K562 (cell line): Measurements from ENCODE around the gene FAM117A. TPM values are rescaled to one million over a fixed set of nuclear protein-coding genes. Genes with fewer than 3 reads are reported as not detected.

Source experiments
- ATAC-seq: fragments of 200-7000 bp; cut with Tn5 transposase; 3 replicates; pipeline ENCODE4 v1.9.1; 2020; ENCODE audit warnings: moderate library complexity
- BruUV-seq: library from RNA; stranded (reverse); fragments of 400-500 nt; replicated peaks from 2 replicates; lab custom pipeline; 2021; lab: Mats Ljungman, UMichigan
- CTCF ChIA-PET: fragments of 300-600 bp; formaldehyde crosslinking; extraction: SDS; loops from one replicate; lab custom pipeline; 2021; ENCODE audit warnings: low intra/inter-chr PET ratio; lab: Yijun Ruan, JAX
- POLR2A ChIA-PET: fragments of 300-600, 350-650 bp; sonication (Branson Sonifier 250); formaldehyde crosslinking; extraction: SDS; loops from one replicate; lab custom pipeline; 2021; ENCODE audit warnings: antibody characterized with exemption, inconsistent platforms; lab: Yijun Ruan, JAX
- DNase-seq, 4 experiments: peaks; one replicate each; pipeline versions ENCODE4 v3.0.0 to v3.0.0-alpha.2; 2011 to 2018; ENCODE audit warnings: low spot score in 3 of 4, mixed read lengths in 3 of 4; ENCODE audit errors: extremely low read depth in 1 of 4
- FAIRE-seq: peaks from 2 replicates; lab custom pipeline; 2011; peaks lifted over from hg19 to GRCh38; lab: Jason Lieb, UNC
- H2AFZ ChIP-seq: 2 replicates; pipeline ENCODE4 v1.6.0; 2011; ENCODE audit warnings: low read depth, low read length, control low read depth, inconsistent platforms
- H3K27ac ChIP-seq: fragments of 200-600 bp; 3 replicates; pipeline ENCODE4 v1.8.0; 2011; ENCODE audit warnings: low read depth, mild to moderate bottlenecking, control low read depth, inconsistent platforms, low read length, moderate library complexity, mixed read lengths; ENCODE audit errors: extremely low read depth
- H3K27me3 ChIP-seq, 2 experiments: fragments of 300-600 bp in 1 of 2; 2 replicates in 1 of 2; 3 replicates in 1 of 2; pipeline versions ENCODE4 v1.6.0 to v1.8.0; 2011; ENCODE audit warnings: inconsistent platforms in 2 of 2, low read length in 2 of 2, mild to moderate bottlenecking in 1 of 2, mixed read lengths in 1 of 2, moderate library complexity in 1 of 2; ENCODE audit not compliant: control insufficient read depth in 2 of 2, insufficient read depth in 2 of 2
- H3K36me3 ChIP-seq: fragments of 300-600 bp; 3 replicates; pipeline ENCODE4 v1.8.0; 2011; ENCODE audit warnings: mild to moderate bottlenecking, low read length, inconsistent platforms; ENCODE audit not compliant: control insufficient read depth, insufficient read depth
- H3K4me1 ChIP-seq, 2 experiments: fragments of 200-600 bp in 1 of 2; replicated peaks in 1 of 2; 2 replicates in 1 of 2; 3 replicates in 1 of 2; pipeline versions ENCODE4 v1.5.1 to v1.8.0; 2011; ENCODE audit warnings: inconsistent platforms in 2 of 2, low read length in 2 of 2, mild to moderate bottlenecking in 1 of 2, mixed read lengths in 1 of 2, moderate library complexity in 1 of 2; ENCODE audit not compliant: control insufficient read depth in 2 of 2, insufficient read depth in 2 of 2
- H3K4me2 ChIP-seq: 2 replicates; pipeline ENCODE4 v1.6.1; 2011; ENCODE audit warnings: low read length, control low read depth, inconsistent platforms, mixed read lengths; ENCODE audit not compliant: insufficient read depth
- H3K4me3 ChIP-seq: fragments of 200-600 bp; sonication (generic), shearing (Covaris generic); 2 replicates; pipeline ENCODE4 v1.5.1; 2016; ENCODE audit warnings: control low read depth, inconsistent platforms
- H3K79me2 ChIP-seq: fragments of 200-600 bp; 3 replicates; pipeline ENCODE4 v1.8.0; 2011; ENCODE audit warnings: low read length, inconsistent platforms; ENCODE audit not compliant: control insufficient read depth, insufficient read depth
- H3K9ac ChIP-seq, 2 experiments: 2 replicates each; pipeline versions ENCODE4 v1.6.0 to v1.6.1; 2011; ENCODE audit warnings: low read depth in 2 of 2, low read length in 2 of 2, control low read depth in 1 of 2, inconsistent platforms in 1 of 2, mild to moderate bottlenecking in 1 of 2, mixed read lengths in 1 of 2; ENCODE audit not compliant: insufficient read depth in 1 of 2
- H3K9me1 ChIP-seq: one replicate; pipeline ENCODE4 v1.6.0; 2011; ENCODE audit warnings: inconsistent platforms, mild to moderate bottlenecking, low read length, moderate library complexity; ENCODE audit not compliant: control insufficient read depth, insufficient read depth
- H3K9me3 ChIP-seq: replicated peaks from 2 replicates; pipeline ENCODE4 v1.5.1; 2011; ENCODE audit warnings: low read depth, low read length, inconsistent platforms; ENCODE audit not compliant: control insufficient read depth, insufficient read depth
- H4K20me1 ChIP-seq: replicated peaks from 2 replicates; pipeline ENCODE4 v1.6.1; 2011; ENCODE audit warnings: low read length, inconsistent platforms, mixed read lengths; ENCODE audit not compliant: control insufficient read depth, insufficient read depth
- CBFA2T2 ChIP-seq: fragments of 450-650 bp; conservative IDR thresholded peaks from 2 replicates; pipeline ENCODE4 v1.6.1; 2017; ENCODE audit warnings: mild to moderate bottlenecking
- CLOCK ChIP-seq: fragments of 250-450 bp; sonication (Bioruptor Pico); IDR thresholded peaks from 2 replicates; pipeline ENCODE4 v1.4.0; 2020; ENCODE audit warnings: mild to moderate bottlenecking, moderate library complexity, borderline replicate concordance
- CTCF ChIP-seq, 3 experiments: IDR thresholded peaks in 2 of 3; conservative IDR thresholded peaks in 1 of 3; 2 replicates each; pipeline ENCODE4 v1.5.1; 2011 to 2012; ENCODE audit warnings: low read length in 3 of 3, mild to moderate bottlenecking in 3 of 3, control low read depth in 2 of 3, improper control_type of control experiment in 1 of 3, inconsistent platforms in 1 of 3, low read depth in 1 of 3, mixed read lengths in 1 of 3, moderate library complexity in 1 of 3; ENCODE audit not compliant: insufficient read depth in 2 of 3
- FUS ChIP-seq: fragments of 200-400 bp; formaldehyde crosslinking; optimal IDR thresholded peaks from 2 replicates; pipeline ENCODE3; 2017; ENCODE audit warnings: low read depth, low read length
- LCOR ChIP-seq: sonication (generic); formaldehyde crosslinking; IDR thresholded peaks from 2 replicates; pipeline ENCODE4 v1.8.0; 2022; ENCODE audit warnings: mild to moderate bottlenecking, missing genetic modification reagents
- MYBL2 ChIP-seq, 2 experiments: fragments of 450-650 bp in 1 of 2; sonication (generic) in 1 of 2; formaldehyde crosslinking in 1 of 2; IDR thresholded peaks; 2 replicates each; pipeline versions ENCODE4 v1.6.1 to v1.8.1; 2017 to 2022; ENCODE audit warnings: borderline replicate concordance in 1 of 2, inconsistent platforms in 1 of 2, low read depth in 1 of 2, mild to moderate bottlenecking in 1 of 2, missing genetic modification reagents in 1 of 2, moderate library complexity in 1 of 2
- SNAPC5 ChIP-seq: fragments of 250-450 bp; sonication (Bioruptor Pico); IDR thresholded peaks from 2 replicates; pipeline ENCODE4 v1.8.0; 2021; ENCODE audit warnings: moderate library complexity, mild to moderate bottlenecking, inconsistent platforms
- TEAD1 ChIP-seq, 2 experiments: fragments of 450-650 bp in 1 of 2; sonication (generic) in 1 of 2; formaldehyde crosslinking; IDR thresholded peaks; 2 replicates each; pipeline versions ENCODE4 v1.4.0 to v1.8.0; 2020 to 2022; ENCODE audit warnings: mild to moderate bottlenecking in 2 of 2, missing genetic modification reagents in 1 of 2
- ZBTB2 ChIP-seq: fragments of 450-650 bp; IDR thresholded peaks from 2 replicates; pipeline ENCODE4 v1.6.1; 2016; ENCODE audit warnings: antibody characterized with exemption
- ZNF121 ChIP-seq: sonication (generic); formaldehyde crosslinking; conservative IDR thresholded peaks from 2 replicates; pipeline ENCODE4 v1.8.0; 2022; ENCODE audit warnings: missing genetic modification reagents
- ZNF445 ChIP-seq: fragments of 250-450 bp; sonication (Bioruptor Pico); IDR thresholded peaks from 2 replicates; pipeline ENCODE4 v1.4.0; 2020; ENCODE audit warnings: low read depth, mild to moderate bottlenecking, moderate library complexity
- WGBS: fragments of 100-300 bp; shearing (Covaris generic); methylation state at CpG from one replicate; pipeline ENCODE4 v1.1.6; 2016; ENCODE audit warnings: low coverage, mixed read lengths; ENCODE audit not compliant: insufficient coverage; ENCODE audit errors: missing lambda C conversion rate; 5-methylcytosine and 5-hydroxymethylcytosine counted together
- in situ Hi-C: fragments of 300-500 bp; cut with MboI; formaldehyde crosslinking; loops from 4 replicates; pipeline ENCODE4 v1.15.0; 2018; ENCODE audit warnings: inconsistent platforms, mixed read lengths
- intact Hi-C: fragments of 100-400 bp; cut with micrococcal nuclease; formaldehyde crosslinking; loops from 2 replicates; pipeline ENCODE4 v1.14.2; 2022
- polyA plus RNA-seq, 8 experiments: library from polyadenylated mRNA; depleted of rRNA in 4 of 8; stranded (reverse) in 5 of 8; unstranded in 3 of 8; fragments of >200 nt; fragmentation: Nextera tagmentation in 2 of 8; fragmentation: Illumina TruSeq in 1 of 8; extraction: Ambion mirVana in 2 of 8; extraction: Trizol in 1 of 8; gene quantifications; 2 replicates each; pipeline versions ENCODE4 v1.2.1 to v1.2.3, GENCODE V29; 2011 to 2014; ENCODE audit warnings: inconsistent platforms in 1 of 8, missing spikeins in 1 of 8
- total RNA-seq, 7 experiments: library from RNA; depleted of rRNA in 6 of 7; stranded (reverse); fragments of >200 nt in 6 of 7; fragmentation: Illumina TruSeq in 2 of 7; extraction: Trizol in 2 of 7; gene quantifications; 2 replicates each; pipeline versions ENCODE4 v1.2.1 to v1.2.3, GENCODE V29; 2011 to 2021; ENCODE audit warnings: low replicate concordance in 1 of 7

Gene FAM117A
- total and polyA plus RNA-seq, 9 of the 15 experiments (the other 6 are each of a cell fraction or from before 2014, with no cell fraction given) = 3.1 to 79.7 (median 36.6) TPM

- WGBS = 38% methylated on average over 15 of the region's 15 CpGs
- intact Hi-C loops (loop anchor here (1.0 to 5.0 kb wide), 4 partner anchors 30 to 144 kb away; partner anchors contain the start of gene FAM117A), in situ Hi-C loops (loop anchor here (5.0 kb wide), 3 partner anchors 79 to 294 kb away; partner anchors contain the start of genes KAT7 and TAC4)
- Histone ChIP-seq H3K9ac (no peak overlapping the region; a peak in 3 of 4 replicates), H3K79me2 (peaks cover 17% of the 10 kb centered on the region), H3K27ac (peak overlapping the region; percentile 45), H3K36me3 (peaks cover 64% of the 10 kb centered on the region; the same call in 2 of the 3 replicates), H3K9me1 (no peaks in the 10 kb centered on the region), H3K27me3 (no peaks in the 10 kb centered on the region), H4K20me1 (no peaks in the 10 kb centered on the region), H3K4me1 (peaks cover 6 to 18% of the 10 kb centered on the region in 2 experiments; a peak in 4 of 5 replicates), H2AFZ (peak overlapping the region; percentile 64), H3K4me3 (peak overlapping the region; percentile 6; the same call in 1 of the 2 replicates), H3K9me3 (no peaks in the 10 kb centered on the region), H3K4me2 (peak overlapping the region; percentile 59)
- POLR2A ChIA-PET = interaction anchor here (0.6 to 3.5 kb wide), 20 partner anchors 8 to 1660 kb away, joined by 3 to 23 read pairs (median 4); partner anchors contain the start of genes FAM117A, KAT7, NFE2L1 and SPOP
- no peak for FAIRE-seq
- ATAC-seq = peak; percentile 58
- peak; percentile 45 to 64 (median 57) for DNase-seq
- CTCF ChIA-PET = interaction anchor here (1.4 to 2.6 kb wide), 3 partner anchors 13 to 139 kb away, joined by 6 to 19 read pairs (median 13); no protein-coding TSS in a partner anchor
- BruUV-seq = no TSS peak
- TF ChIP-seq MYBL2 (IDR thresholded peaks at IDR 0.05; ENCODE audit: low read depth) (no peak), MYBL2 (CRISPR knock-in tag; IDR thresholded peaks at IDR 0.05; ENCODE audit: borderline replicate concordance) (no peak), SNAPC5 (no peak), ZBTB2 (no peak), LCOR (CRISPR knock-in tag) (peak; percentile 60; the same call in 1 of the 2 replicates), FUS (no peak), CLOCK (CRISPR knock-in tag) (no peak), TEAD1 (CRISPR knock-in tag; IDR thresholded peaks at IDR 0.05) (no peak), CBFA2T2 (no peak), ZNF445 (no peak), ZNF121 (CRISPR knock-in tag) (no peak), CTCF (IDR thresholded peaks at IDR 0.05 in 2 of 3, conservative IDR thresholded peaks at IDR 0.05 in 1 of 3; ENCODE audit: insufficient read depth in 2 of 3, low read depth in 1 of 3, low read length in 3 of 3) (peak in 2 of 3 experiments; percentile 14 to 20; a peak in 1 of 6 replicates)
Observed at GRCh38 chr17:49708515-49709183, 55.3 kb downstream of the FAM117A start.
